HCT116 (cell line): Measurements from ENCODE around the gene CUX1. TPM values are rescaled to one million over a fixed set of nuclear protein-coding genes. Genes with fewer than 3 reads are reported as not detected.

Source experiments
- ATAC-seq: fragments of 200-7000 bp; cut with Tn5 transposase; 2 replicates; pipeline ENCODE4 v1.9.1; 2020; ENCODE audit warnings: mild to moderate bottlenecking, moderate library complexity
- BruUV-seq: library from RNA; stranded (reverse); fragments of 400-500 nt; replicated peaks from 2 replicates; lab custom pipeline; 2021; lab: Mats Ljungman, UMichigan
- CTCF ChIA-PET: fragments of 300-600 bp; sonication (Branson Sonifier 250); formaldehyde crosslinking; loops from one replicate; lab custom pipeline; 2021; ENCODE audit warnings: antibody characterized with exemption; lab: Charles Lee
- POLR2A ChIA-PET: fragments of 300-600, 350-600 bp; sonication (Branson Sonifier 250); formaldehyde crosslinking; loops from one replicate; lab custom pipeline; 2021; ENCODE audit warnings: antibody characterized with exemption; lab: Charles Lee
- RAD21 ChIA-PET, 2 experiments: fragments of 300-600 bp; sonication (Branson Sonifier 250); formaldehyde crosslinking; loops; one replicate each; lab custom pipeline; 2023; ENCODE audit warnings: low total read pairs in 2 of 2; ENCODE audit not compliant: uncharacterized antibody in 2 of 2, unreplicated experiment in 2 of 2, low non-redundant PET in 1 of 2; lab: Charles Lee
- DNase-seq: peaks from one replicate; pipeline ENCODE4 v3.0.0-alpha.2; 2010; ENCODE audit warnings: low read depth, low spot score
- H2AFZ ChIP-seq: fragments of 200-600 bp; shearing (Covaris generic), sonication (generic); 2 replicates; pipeline ENCODE4 v1.6.1; 2017; ENCODE audit warnings: low read depth, mixed run types, mixed read lengths, antibody characterized with exemption, low read length; ENCODE audit not compliant: poor library complexity, severe bottlenecking
- H3K27ac ChIP-seq: 2 replicates; pipeline ENCODE4 v1.5.1; 2012; ENCODE audit warnings: low read depth, low read length
- H3K27me3 ChIP-seq: fragments of 200-600 bp; sonication (generic); 2 replicates; pipeline ENCODE4 v1.6.1; 2016; ENCODE audit warnings: mixed run types, low read length, mixed read lengths; ENCODE audit not compliant: insufficient read depth
- H3K36me3 ChIP-seq, 2 experiments: fragments of 200-500 bp in 1 of 2; fragments of 200-600 bp in 1 of 2; sonication (Bioruptor generic) in 1 of 2; sonication (generic) in 1 of 2; 2 replicates each; pipeline versions ENCODE4 v1.5.1 to v1.6.1; 2014 to 2016; ENCODE audit warnings: low read length in 2 of 2, inconsistent platforms in 1 of 2, mixed read lengths in 1 of 2, mixed run types in 1 of 2; ENCODE audit not compliant: insufficient read depth in 2 of 2, control insufficient read depth in 1 of 2
- H3K4me1 ChIP-seq, 2 experiments: fragments of 200-600 bp in 1 of 2; sonication (generic) in 1 of 2; 2 replicates each; pipeline versions ENCODE4 v1.5.1 to v1.6.1; 2012 to 2017; ENCODE audit warnings: low read length in 2 of 2, inconsistent platforms in 1 of 2, mild to moderate bottlenecking in 1 of 2, mixed read lengths in 1 of 2, mixed run types in 1 of 2, moderate library complexity in 1 of 2; ENCODE audit not compliant: insufficient read depth in 2 of 2, control insufficient read depth in 1 of 2
- H3K4me2 ChIP-seq: fragments of 200-600 bp; sonication (generic); 2 replicates; pipeline ENCODE4 v1.6.1; 2017; ENCODE audit warnings: mixed run types, low read length, mixed read lengths
- H3K4me3 ChIP-seq, 2 experiments: fragments of 200-600 bp in 1 of 2; sonication (generic) in 1 of 2; replicated peaks in 1 of 2; 2 replicates each; pipeline ENCODE4 v1.5.1; 2011 to 2016; ENCODE audit warnings: low read length in 2 of 2, control low read depth in 1 of 2, low read depth in 1 of 2, mild to moderate bottlenecking in 1 of 2, mixed read lengths in 1 of 2, mixed run types in 1 of 2
- H3K79me2 ChIP-seq: fragments of 200-600 bp; sonication (generic); 2 replicates; pipeline ENCODE4 v1.6.1; 2017; ENCODE audit warnings: mild to moderate bottlenecking, mixed run types, low read length, moderate library complexity, mixed read lengths; ENCODE audit not compliant: insufficient read depth
- H3K9ac ChIP-seq: fragments of 200-600 bp; sonication (generic); 2 replicates; pipeline ENCODE4 v1.6.1; 2016; ENCODE audit warnings: low read length, mixed read lengths
- H3K9me2 ChIP-seq: fragments of 200-600 bp; sonication (generic), shearing (Covaris generic); 2 replicates; pipeline ENCODE4 v1.6.1; 2017; ENCODE audit warnings: mixed run types, mild to moderate bottlenecking, moderate library complexity; ENCODE audit not compliant: insufficient read depth
- H3K9me3 ChIP-seq, 2 experiments: fragments of 200-500 bp in 1 of 2; fragments of 200-600 bp in 1 of 2; sonication (Bioruptor generic) in 1 of 2; sonication (generic) in 1 of 2; 2 replicates each; pipeline ENCODE4 v1.6.1; 2014 to 2017; ENCODE audit warnings: low read length in 2 of 2, mixed read lengths in 2 of 2, inconsistent platforms in 1 of 2, low read depth in 1 of 2, mild to moderate bottlenecking in 1 of 2, mixed run types in 1 of 2, moderate library complexity in 1 of 2; ENCODE audit not compliant: control insufficient read depth in 1 of 2, insufficient read depth in 1 of 2
- H4K20me1 ChIP-seq: fragments of 200-600 bp; sonication (generic), shearing (Covaris generic); 2 replicates; pipeline ENCODE4 v1.6.1; 2017; ENCODE audit warnings: mixed run types, mild to moderate bottlenecking, moderate library complexity; ENCODE audit not compliant: insufficient read depth
- ATF3 ChIP-seq: IDR thresholded peaks from 2 replicates; pipeline ENCODE4 v1.6.1; 2012
- CEBPB ChIP-seq: IDR thresholded peaks from 2 replicates; pipeline ENCODE4 v1.6.1; 2012; ENCODE audit warnings: low read depth
- EGR1 ChIP-seq: IDR thresholded peaks from 2 replicates; pipeline ENCODE4 v1.6.1; 2012; ENCODE audit warnings: low read depth
- EZH2 ChIP-seq: fragments of 200-600 bp; sonication (generic); IDR thresholded peaks from 2 replicates; pipeline ENCODE4 v1.6.1; 2017; ENCODE audit warnings: antibody characterized with exemption, mixed run types
- FOSL1 ChIP-seq: IDR thresholded peaks from 2 replicates; pipeline ENCODE4 v1.6.1; 2012; ENCODE audit warnings: low read depth
- POLR2A ChIP-seq: IDR thresholded peaks from 2 replicates; pipeline ENCODE4 v1.7.0; 2011; ENCODE audit warnings: borderline replicate concordance; ENCODE audit not compliant: insufficient read depth, insufficient read length; ENCODE audit errors: extremely low read depth
- POLR2AphosphoS5 ChIP-seq: IDR thresholded peaks from 2 replicates; pipeline ENCODE4 v1.6.1; 2011; ENCODE audit warnings: mild to moderate bottlenecking, low read depth, low read length, moderate library complexity
- SIN3A ChIP-seq: IDR thresholded peaks from 2 replicates; pipeline ENCODE4 v1.6.1; 2012; ENCODE audit warnings: low read depth
- SRF ChIP-seq: IDR thresholded peaks from 2 replicates; pipeline ENCODE4 v1.6.1; 2012; ENCODE audit warnings: low read depth
- TCF7L2 ChIP-seq: IDR thresholded peaks from 2 replicates; pipeline ENCODE4 v1.7.0; 2011; ENCODE audit warnings: borderline replicate concordance, inconsistent platforms; ENCODE audit not compliant: insufficient read depth, insufficient read length; ENCODE audit errors: extremely low read depth
- ZNF274 ChIP-seq: fragments of 200-500 bp; sonication (Bioruptor generic); IDR thresholded peaks from 2 replicates; pipeline ENCODE4 v1.6.1; 2014; ENCODE audit warnings: mild to moderate bottlenecking, low read depth, low read length, inconsistent platforms
- intact Hi-C: fragments of 100-400 bp; cut with micrococcal nuclease; formaldehyde crosslinking; loops from 2 replicates; pipeline ENCODE4 v1.10.0; 2022
- total RNA-seq: library from RNA; stranded (reverse); gene quantifications from one replicate; pipeline ENCODE4 v1.2.1, GENCODE V29; 2021; ENCODE audit not compliant: unreplicated experiment
- TF ChIP-seq, protein P1 (sequence below): IDR thresholded peaks from 2 replicates; pipeline ENCODE4 v1.6.1; 2012

CUX1 gene
- total RNA-seq, 1 experiment from 2014 or later: 68.9 TPM

DNA sequence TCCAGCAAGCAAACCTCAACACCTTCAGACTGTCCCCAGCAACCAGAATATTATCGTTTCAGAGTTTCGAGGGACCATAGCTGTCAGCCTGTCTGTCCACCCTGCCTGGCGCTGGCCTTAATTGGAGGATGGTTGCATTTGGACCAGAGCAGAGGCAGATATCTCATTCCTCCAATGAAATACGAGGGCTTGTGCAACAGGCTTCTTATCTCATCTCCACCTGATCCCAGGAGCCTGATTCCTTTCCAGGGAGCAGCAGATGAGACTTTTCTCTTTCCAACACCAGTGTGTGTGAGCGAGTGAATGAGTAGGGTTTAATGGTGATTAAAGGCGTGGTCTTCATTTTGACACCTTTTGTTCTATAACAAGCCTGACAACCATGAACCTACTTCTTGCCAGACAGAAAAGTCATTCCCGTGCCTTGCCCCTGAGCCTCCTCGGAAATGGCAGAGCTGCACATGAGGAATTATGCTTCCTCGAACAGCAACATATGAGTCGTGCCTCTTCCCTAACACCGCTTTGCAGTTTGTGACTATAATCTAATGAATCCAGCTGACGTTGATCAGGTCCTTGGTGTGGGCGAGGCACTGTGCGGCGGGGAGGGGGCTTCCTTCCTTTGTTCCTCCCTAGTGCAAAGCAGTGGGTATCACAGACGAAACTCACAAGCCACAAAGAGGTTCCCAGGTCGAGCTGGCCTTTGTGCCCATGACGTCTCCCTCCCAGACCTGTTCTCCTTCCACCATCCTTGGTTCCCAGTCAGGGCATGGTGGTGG is 147.4 kb downstream of the CUX1 start:
- no peaks in the 10 kb centered on the region for H3K27me3 ChIP-seq
- POLR2A ChIA-PET: no interaction called here
- H4K20me1 ChIP-seq: 0 out of 2 replicates have a peak, but pooled peaks cover 3% of the 10 kb centered on the region
- no peak overlapping the region for H3K4me3 ChIP-seq
- TF ChIP-seq EZH2 (no peak), CEBPB (no peak), POLR2AphosphoS5 (no peak), EGR1 (no peak), POLR2A (no peak), FOSL1 (no peak), TCF7L2 (no peak), SRF (no peak), SIN3A (no peak), ATF3 (no peak), ZNF274 (no peak)
- TF ChIP-seq, protein P1, sequence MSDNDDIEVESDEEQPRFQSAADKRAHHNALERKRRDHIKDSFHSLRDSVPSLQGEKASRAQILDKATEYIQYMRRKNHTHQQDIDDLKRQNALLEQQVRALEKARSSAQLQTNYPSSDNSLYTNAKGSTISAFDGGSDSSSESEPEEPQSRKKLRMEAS: no peak
- H3K79me2 ChIP-seq: peaks cover 48% of the 10 kb centered on the region
- H3K4me2 ChIP-seq: no peak overlapping the region
- RAD21 ChIA-PET: no interaction called here
- no peak overlapping the region for H2AFZ ChIP-seq
- H3K9me2 ChIP-seq: no peaks in the 10 kb centered on the region
- DNase-seq: no peak
- ATAC-seq: no peak
- H3K36me3 ChIP-seq: no peaks in the 10 kb centered on the region
- intact Hi-C loops: no loop called here
- CTCF ChIA-PET: no interaction called here
- no peak overlapping the region for H3K27ac ChIP-seq
- H3K9me3 ChIP-seq: no peaks in the 10 kb centered on the region
- no peak overlapping the region for H3K9ac ChIP-seq
- peaks cover 3 to 22% of the 10 kb centered on the region in 2 experiments; a peak in 2 of 4 replicates for H3K4me1 ChIP-seq
- BruUV-seq: no TSS peak
